Effector memory CD4-positive, alpha-beta T cell (primary cell): Measurements from ENCODE around the gene OPRL1.

ENCODE experiments used
- DNase-seq, 3 donors: peaks; one replicate each; pipeline ENCODE4 v3.0.0-alpha.2; 2020
- H3K27ac ChIP-seq: 2 replicates; pipeline ENCODE4 v1.7.0; 2013; ENCODE audit warnings: mild to moderate bottlenecking, low read length, moderate library complexity; ENCODE audit not compliant: insufficient read depth, poor library complexity, severe bottlenecking
- H3K27me3 ChIP-seq: replicated peaks from 2 replicates; pipeline ENCODE4 v1.7.0; 2013; ENCODE audit warnings: mild to moderate bottlenecking, low read length; ENCODE audit not compliant: insufficient read depth, control insufficient read depth, poor library complexity, severe bottlenecking
- H3K36me3 ChIP-seq: 2 replicates; pipeline ENCODE4 v1.7.0; 2013; ENCODE audit warnings: mild to moderate bottlenecking, low read length, moderate library complexity; ENCODE audit not compliant: control insufficient read depth, insufficient read depth
- H3K4me1 ChIP-seq: 2 replicates; pipeline ENCODE4 v1.7.0; 2013; ENCODE audit warnings: low read length, mild to moderate bottlenecking; ENCODE audit not compliant: control insufficient read depth, insufficient read depth, poor library complexity, severe bottlenecking
- H3K4me3 ChIP-seq: 2 replicates; pipeline ENCODE4 v1.7.0; 2013; ENCODE audit warnings: low read length, low read depth, mild to moderate bottlenecking; ENCODE audit not compliant: insufficient read depth, poor library complexity, severe bottlenecking
- H3K9me3 ChIP-seq: 2 replicates; pipeline ENCODE4 v1.7.0; 2013; ENCODE audit warnings: mild to moderate bottlenecking, low read length, moderate library complexity; ENCODE audit not compliant: control insufficient read depth

The OPRL1 gene

GRCh38 chr20:64104667-64105451, 25.0 kb downstream of the OPRL1 start:
- Histone ChIP-seq H3K36me3 (no peaks in the 10 kb centered on the region), H3K4me3 (no peak overlapping the region), H3K27me3 (peaks cover 13% of the 10 kb centered on the region), H3K9me3 (no peaks in the 10 kb centered on the region), H3K27ac (no peak overlapping the region), H3K4me1 (peaks cover 8% of the 10 kb centered on the region)
- DNase-seq, result no peak

- Histone ChIP-seq H3K9me3 (no peaks in the 10 kb centered on the region), H3K27ac (no peak overlapping the region), H3K4me1 (peaks cover 8% of the 10 kb centered on the region), H3K4me3 (no peak overlapping the region), H3K27me3 (peaks cover 13% of the 10 kb centered on the region), H3K36me3 (no peaks in the 10 kb centered on the region)
- no peak for DNase-seq
Observed at GRCh38 chr20:64105846-64106434, 26.1 kb downstream of the OPRL1 start.

- Histone ChIP-seq H3K36me3 (no peaks in the 10 kb centered on the region), H3K4me3 (no peak overlapping the region), H3K9me3 (no peaks in the 10 kb centered on the region), H3K4me1 (peaks cover 8% of the 10 kb centered on the region), H3K27ac (no peak overlapping the region), H3K27me3 (peaks cover 11% of the 10 kb centered on the region)
- no peak for DNase-seq
Observed at GRCh38 chr20:64106435-64106961, 26.6 kb downstream of the OPRL1 start.

GRCh38 chr20:64106981-64107735, 27.3 kb downstream of the OPRL1 start, which contains the start of gene NPBWR2:
Gene NPBWR2 (minus strand): TSS chr20:64107565. CDS start chr20:64106831, 734 bp downstream.
- H3K9me3 ChIP-seq, result no peaks in the 10 kb centered on the region
- no peak for DNase-seq
- no peaks in the 10 kb centered on the region for H3K36me3 ChIP-seq
- no peak within 1 kb of the TSS for H3K4me3 ChIP-seq
- H3K27ac ChIP-seq, result no peak within 1 kb of the TSS
- peaks cover 3% of the 10 kb centered on the region for H3K4me1 ChIP-seq
- peaks cover 6% of the 10 kb centered on the region for H3K27me3 ChIP-seq

- H3K4me1 ChIP-seq, result no peaks in the 10 kb centered on the region
- H3K27me3 ChIP-seq, result peaks cover 2% of the 10 kb centered on the region
- no peak overlapping the region for H3K4me3 ChIP-seq
- no peak for DNase-seq
- H3K27ac ChIP-seq, result no peak overlapping the region
- no peaks in the 10 kb centered on the region for H3K9me3 ChIP-seq
- no peaks in the 10 kb centered on the region for H3K36me3 ChIP-seq
Observed at GRCh38 chr20:64107736-64108457, 28.0 kb downstream of the OPRL1 start.

- no peak overlapping the region for H3K4me3 ChIP-seq
Observed at GRCh38 chr20:64108731-64109681, 29.1 kb downstream of the OPRL1 start.

GRCh38 chr20:64109831-64110391, 30.0 kb downstream of the OPRL1 start:
- H3K4me1 ChIP-seq, result no peaks in the 10 kb centered on the region
- H3K27me3 ChIP-seq, result no peaks in the 10 kb centered on the region
- DNase-seq, result no peak
- no peak overlapping the region for H3K27ac ChIP-seq
- no peaks in the 10 kb centered on the region for H3K36me3 ChIP-seq
- no peak overlapping the region for H3K4me3 ChIP-seq
- no peaks in the 10 kb centered on the region for H3K9me3 ChIP-seq

More at GRCh38 chr20:64108731-64109681, 29.1 kb downstream of the OPRL1 start:
- Histone ChIP-seq H3K4me1 (no peaks in the 10 kb centered on the region), H3K9me3 (no peaks in the 10 kb centered on the region), H3K27me3 (no peaks in the 10 kb centered on the region), H3K27ac (no peak overlapping the region), H3K36me3 (no peaks in the 10 kb centered on the region)
- DNase-seq, result no peak

- no peaks in the 10 kb centered on the region for H3K36me3 ChIP-seq
- no peak overlapping the region for H3K27ac ChIP-seq
- H3K27me3 ChIP-seq, result no peaks in the 10 kb centered on the region
- H3K4me3 ChIP-seq, result no peak overlapping the region
- no peak for DNase-seq
- no peaks in the 10 kb centered on the region for H3K9me3 ChIP-seq
- H3K4me1 ChIP-seq, result no peaks in the 10 kb centered on the region
Observed at GRCh38 chr20:64110411-64111068, 30.7 kb downstream of the OPRL1 start.
